NCI-H748 treated with DMSO at 0.1 percent for 48 hours (cell line): Measurements from ENCODE around the gene TAS2R10.

Experiments used
- DNase-seq: peaks from one replicate; lab custom pipeline; 2025; lab: John Stamatoyannopoulos, UW

The TAS2R10 gene

GRCh38 chr12:10779103-10779502, 47.1 kb downstream of the TAS2R10 start:
- DNase-seq = no peak
